Breast epithelium (tissue), 3 donors: Measurements from ENCODE around the gene OSBPL10.

Experiments
- CTCF ChIP-seq, 3 donors: fragments of 450-650 bp; IDR thresholded peaks; one replicate each; pipeline ENCODE4 v1.5.1; 2016 to 2017; ENCODE audit warnings: antibody characterized with exemption in 3 of 3, mild to moderate bottlenecking in 3 of 3, moderate library complexity in 3 of 3
- POLR2A ChIP-seq: fragments of 450-650 bp; IDR thresholded peaks from one replicate; pipeline ENCODE4 v1.6.1; 2016; ENCODE audit warnings: antibody characterized with exemption, mild to moderate bottlenecking, moderate library complexity

GRCh38 chr3:31896648-31897433 is 84.2 kb downstream of the OSBPL10 start:
- TF ChIP-seq CTCF (IDR thresholded peaks at IDR 0.05) = no peak
- TF ChIP-seq POLR2A = no peak
